PC-9 (cell line): ENCODE data around the gene ARV1. TPM values are rescaled to one million over a fixed set of nuclear protein-coding genes. Genes with fewer than 3 reads are reported as not detected.

Source experiments
- BruUV-seq: library from RNA; stranded (reverse); fragments of 400-500 nt; replicated peaks from 2 replicates; lab custom pipeline; 2021; lab: Mats Ljungman, UMichigan
- CTCF ChIA-PET: fragments of 300-600 bp; sonication (Branson Sonifier 250); formaldehyde crosslinking; loops from one replicate; lab custom pipeline; 2022; ENCODE audit warnings: antibody characterized with exemption; lab: Charles Lee
- POLR2A ChIA-PET: fragments of 300-600 bp; sonication (Branson Sonifier 250); formaldehyde crosslinking; loops from one replicate; lab custom pipeline; 2022; ENCODE audit warnings: antibody characterized with exemption; ENCODE audit not compliant: unreplicated experiment; lab: Charles Lee
- DNase-seq, 2 experiments: peaks; one replicate each; pipeline versions ENCODE4 v3.0.0 to v3.0.0-alpha.2; 2015 to 2022; ENCODE audit warnings: mixed read lengths in 1 of 2
- H2AFZ ChIP-seq: fragments of 200-600 bp; sonication (generic); 2 replicates; pipeline ENCODE4 v1.8.1; 2017; ENCODE audit warnings: antibody characterized with exemption
- H3F3A ChIP-seq: fragments of 200-600 bp; sonication (generic); 2 replicates; pipeline ENCODE4 v1.8.1; 2017; ENCODE audit warnings: antibody characterized with exemption, mild to moderate bottlenecking, low read depth; ENCODE audit not compliant: insufficient read depth
- H3K27ac ChIP-seq: fragments of 200-600 bp; sonication (generic); 2 replicates; pipeline ENCODE4 v1.6.1; 2016; ENCODE audit warnings: mixed run types
- H3K27me3 ChIP-seq: fragments of 200-600 bp; sonication (generic); 2 replicates; pipeline ENCODE4 v1.6.1; 2016; ENCODE audit warnings: low read depth, mixed run types; ENCODE audit not compliant: insufficient read depth
- H3K36me3 ChIP-seq: fragments of 200-600 bp; sonication (generic); 2 replicates; pipeline ENCODE4 v1.6.1; 2016; ENCODE audit warnings: low read depth, mixed run types
- H3K4me1 ChIP-seq: fragments of 200-600 bp; sonication (generic); replicated peaks from 2 replicates; pipeline ENCODE4 v1.6.1; 2016; ENCODE audit warnings: mixed run types; ENCODE audit not compliant: insufficient read depth
- H3K4me2 ChIP-seq: fragments of 200-600 bp; sonication (generic); 2 replicates; pipeline ENCODE4 v1.6.1; 2017; ENCODE audit warnings: mixed run types
- H3K4me3 ChIP-seq: fragments of 200-600 bp; sonication (generic); 2 replicates; pipeline ENCODE4 v1.6.1; 2016; ENCODE audit warnings: mixed run types
- H3K79me2 ChIP-seq: fragments of 200-600 bp; sonication (generic); 2 replicates; pipeline ENCODE4 v1.6.1; 2017; ENCODE audit warnings: low read depth, mixed run types
- H3K9me2 ChIP-seq: fragments of 200-600 bp; sonication (generic); 2 replicates; pipeline ENCODE4 v1.8.1; 2017; ENCODE audit warnings: mild to moderate bottlenecking; ENCODE audit not compliant: insufficient read depth
- H3K9me3 ChIP-seq: fragments of 200-600 bp; sonication (generic); 2 replicates; pipeline ENCODE4 v1.8.1; 2016; ENCODE audit warnings: low read depth; ENCODE audit not compliant: insufficient read depth
- H4K20me1 ChIP-seq: fragments of 200-600 bp; sonication (generic); 2 replicates; pipeline ENCODE4 v1.8.1; 2017; ENCODE audit not compliant: insufficient read depth
- EZH2 ChIP-seq: fragments of 200-600 bp; sonication (generic); IDR thresholded peaks from 2 replicates; pipeline ENCODE4 v1.8.0; 2017; ENCODE audit warnings: antibody characterized with exemption, low read depth
- intact Hi-C: fragments of 100-400 bp; cut with micrococcal nuclease; formaldehyde crosslinking; loops from one replicate; pipeline ENCODE4 v1.10.0; 2022; ENCODE audit not compliant: unreplicated experiment
- total RNA-seq: library from RNA; stranded (reverse); gene quantifications from 2 replicates; pipeline ENCODE4 v1.2.3, GENCODE V29; 2021
- TF ChIP-seq, protein P1 (sequence below): fragments of 200-600 bp; sonication (generic); conservative IDR thresholded peaks from 2 replicates; pipeline ENCODE4 v1.6.1; 2017; ENCODE audit warnings: mixed run types, antibody characterized with exemption, mild to moderate bottlenecking, moderate library complexity

Gene ARV1
- total RNA-seq, 1 experiment from 2014 or later: 12.0 TPM

DNA sequence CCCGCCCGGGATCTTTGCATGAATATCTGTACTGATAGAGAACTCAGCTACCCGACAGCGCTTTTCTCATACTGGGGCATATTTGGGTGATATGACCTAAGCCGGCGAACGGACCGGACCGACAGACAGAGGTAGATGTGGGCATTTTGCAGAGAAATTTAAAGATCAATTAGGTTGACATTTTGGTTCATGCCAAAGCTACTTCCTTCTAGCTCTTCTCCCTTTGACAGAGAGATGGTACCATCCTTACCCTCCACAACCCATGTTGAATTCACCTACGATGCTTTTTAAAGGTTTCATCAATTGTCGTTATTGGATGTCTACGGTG, 459 bp downstream of the ARV1 start:
- Histone ChIP-seq H3K4me1 (peaks cover 19% of the 10 kb centered on the region), H4K20me1 (no peaks in the 10 kb centered on the region), H3K4me2 (peak overlapping the region; percentile 82), H3K27me3 (no peaks in the 10 kb centered on the region), H3K4me3 (peak overlapping the region; percentile 75), H3K27ac (no peak overlapping the region), H3F3A (peaks cover 3% of the 10 kb centered on the region; the same call in 1 of the 2 replicates), H2AFZ (peak overlapping the region; percentile 93), H3K79me2 (peaks cover 47% of the 10 kb centered on the region), H3K9me3 (no peaks in the 10 kb centered on the region), H3K36me3 (no peaks in the 10 kb centered on the region; the same call in 1 of the 2 replicates), H3K9me2 (no peaks in the 10 kb centered on the region)
- ChIA-PET CTCF (no interaction called here), POLR2A (interaction anchor here (0.6 kb wide), 1 partner anchor 28 kb away, joined by 4 read pairs; no protein-coding TSS in a partner anchor)
- intact Hi-C loops: loop anchor here (1.0 to 5.0 kb wide), 7 partner anchors 111 to 347 kb away; partner anchors contain the start of genes C1orf198 and COG2
- BruUV-seq: TSS peak; percentile 66
- TF ChIP-seq, protein P1, sequence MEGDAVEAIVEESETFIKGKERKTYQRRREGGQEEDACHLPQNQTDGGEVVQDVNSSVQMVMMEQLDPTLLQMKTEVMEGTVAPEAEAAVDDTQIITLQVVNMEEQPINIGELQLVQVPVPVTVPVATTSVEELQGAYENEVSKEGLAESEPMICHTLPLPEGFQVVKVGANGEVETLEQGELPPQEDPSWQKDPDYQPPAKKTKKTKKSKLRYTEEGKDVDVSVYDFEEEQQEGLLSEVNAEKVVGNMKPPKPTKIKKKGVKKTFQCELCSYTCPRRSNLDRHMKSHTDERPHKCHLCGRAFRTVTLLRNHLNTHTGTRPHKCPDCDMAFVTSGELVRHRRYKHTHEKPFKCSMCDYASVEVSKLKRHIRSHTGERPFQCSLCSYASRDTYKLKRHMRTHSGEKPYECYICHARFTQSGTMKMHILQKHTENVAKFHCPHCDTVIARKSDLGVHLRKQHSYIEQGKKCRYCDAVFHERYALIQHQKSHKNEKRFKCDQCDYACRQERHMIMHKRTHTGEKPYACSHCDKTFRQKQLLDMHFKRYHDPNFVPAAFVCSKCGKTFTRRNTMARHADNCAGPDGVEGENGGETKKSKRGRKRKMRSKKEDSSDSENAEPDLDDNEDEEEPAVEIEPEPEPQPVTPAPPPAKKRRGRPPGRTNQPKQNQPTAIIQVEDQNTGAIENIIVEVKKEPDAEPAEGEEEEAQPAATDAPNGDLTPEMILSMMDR: no peak
- no peak for TF ChIP-seq EZH2
- no peak for DNase-seq

DNA sequence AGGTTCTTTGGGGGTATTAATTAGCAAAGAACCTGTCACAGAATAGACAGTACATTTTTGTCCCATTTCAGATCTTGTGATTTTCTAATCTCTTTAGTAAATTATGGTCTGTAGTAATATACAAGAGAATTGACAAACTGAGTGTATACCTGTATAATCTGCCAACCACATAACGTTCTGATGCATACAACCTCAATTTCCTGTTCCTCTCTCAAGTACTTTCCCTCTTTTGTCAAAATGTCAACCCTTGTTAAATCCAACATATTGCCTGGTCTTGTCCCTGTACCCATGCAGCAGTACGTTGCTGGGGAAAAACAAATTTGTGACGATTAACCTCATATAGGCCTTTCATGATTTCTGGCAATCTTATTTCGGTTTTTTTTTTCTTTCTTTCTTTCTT, 1.1 kb downstream of the ARV1 start:
- no peaks in the 10 kb centered on the region for H3K9me2 ChIP-seq
- peaks cover 19% of the 10 kb centered on the region for H3K4me1 ChIP-seq
- peaks cover 3% of the 10 kb centered on the region; the same call in 1 of the 2 replicates for H3F3A ChIP-seq
- intact Hi-C loops: loop anchor here (1.0 to 5.0 kb wide), 7 partner anchors 111 to 348 kb away; partner anchors contain the start of genes C1orf198 and COG2
- peak overlapping the region; percentile 93; the same call in 1 of the 2 replicates for H2AFZ ChIP-seq
- H3K9me3 ChIP-seq: no peaks in the 10 kb centered on the region
- H3K27me3 ChIP-seq: no peaks in the 10 kb centered on the region
- peaks cover 47% of the 10 kb centered on the region for H3K79me2 ChIP-seq
- no TSS peak for BruUV-seq
- CTCF ChIA-PET: no interaction called here
- no peak for TF ChIP-seq EZH2
- TF ChIP-seq, protein P1: no peak
- no peaks in the 10 kb centered on the region; the same call in 1 of the 2 replicates for H3K36me3 ChIP-seq
- DNase-seq: no peak
- POLR2A ChIA-PET: no interaction called here
- no peak overlapping the region for H3K27ac ChIP-seq
- peak overlapping the region; percentile 82 for H3K4me2 ChIP-seq
- H4K20me1 ChIP-seq: no peaks in the 10 kb centered on the region
- peak overlapping the region; percentile 75 for H3K4me3 ChIP-seq

DNA sequence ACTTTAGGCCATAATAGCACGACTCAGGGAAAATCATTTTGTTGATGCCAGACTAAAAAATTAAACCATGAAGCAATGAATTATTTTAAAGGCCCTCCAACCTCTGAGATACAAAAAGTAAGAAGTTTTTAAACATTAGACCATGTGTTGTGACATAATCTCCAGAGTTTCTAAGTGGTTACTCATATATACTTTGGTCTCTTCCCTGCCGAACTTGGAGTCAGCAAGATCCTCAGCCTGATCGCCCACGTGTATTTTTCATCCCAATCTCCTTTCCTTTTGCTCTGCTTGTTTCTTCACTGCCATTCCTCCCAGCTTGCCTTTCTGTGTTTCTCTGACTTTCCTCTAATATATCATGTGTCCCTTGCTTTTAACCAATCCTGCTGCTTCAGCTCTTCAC, 3.8 kb downstream of the ARV1 start:
- no peaks in the 10 kb centered on the region for H3F3A ChIP-seq
- H3K36me3 ChIP-seq: no peaks in the 10 kb centered on the region
- TF ChIP-seq, protein P1: no peak
- no peak for TF ChIP-seq EZH2
- ChIA-PET CTCF (no interaction called here), POLR2A (no interaction called here)
- H4K20me1 ChIP-seq: no peaks in the 10 kb centered on the region; the same call in 1 of the 2 replicates
- no peak for DNase-seq
- peaks cover 25% of the 10 kb centered on the region for H3K79me2 ChIP-seq
- no peak overlapping the region for H2AFZ ChIP-seq
- intact Hi-C loops: no loop called here
- no TSS peak for BruUV-seq
- no peak overlapping the region for H3K4me3 ChIP-seq
- no peak overlapping the region for H3K27ac ChIP-seq
- no peaks in the 10 kb centered on the region for H3K9me3 ChIP-seq
- H3K4me2 ChIP-seq: no peak overlapping the region
- H3K9me2 ChIP-seq: no peaks in the 10 kb centered on the region
- H3K4me1 ChIP-seq: peaks cover 9% of the 10 kb centered on the region
- no peaks in the 10 kb centered on the region for H3K27me3 ChIP-seq
